Activated naive CD8-positive, alpha-beta T cell treated with anti-CD3 and anti-CD28 coated beads, Interleukin-2, amount 10 ng/mL, durations not matched to agents 7 days and 5 days (primary cell): ENCODE data around the gene SLN. TPM values are rescaled to one million over a fixed set of nuclear protein-coding genes. Genes with fewer than 3 reads are reported as not detected.

Source experiments
- ATAC-seq: fragments of 150-1000 bp; cut with Tn5 transposase; one replicate; pipeline ENCODE4 v1.10.0; 2021; ENCODE audit warnings: low read depth, moderate library complexity
- POLR2A ChIA-PET: fragments of 350-600 bp; sonication (Branson Sonifier 250); formaldehyde crosslinking; loops from one replicate; lab custom pipeline; 2021; ENCODE audit warnings: antibody characterized with exemption; lab: Charles Lee
- DNase-seq: peaks from one replicate; pipeline ENCODE4 v3.0.0; 2021
- H3K27ac Mint-ChIP-seq: one replicate; pipeline ENCODE4 v1.8.0; 2022; ENCODE audit warnings: mild to moderate bottlenecking, mixed read lengths
- H3K27me3 Mint-ChIP-seq: one replicate; pipeline ENCODE4 v1.8.0; 2022; ENCODE audit warnings: mild to moderate bottlenecking, moderate library complexity, mixed read lengths
- H3K36me3 Mint-ChIP-seq: one replicate; pipeline ENCODE4 v1.8.0; 2021; ENCODE audit warnings: mild to moderate bottlenecking, mixed read lengths
- H3K4me1 Mint-ChIP-seq: one replicate; pipeline ENCODE4 v1.8.0; 2021; ENCODE audit warnings: mixed read lengths
- H3K4me3 Mint-ChIP-seq: one replicate; pipeline ENCODE4 v1.8.0; 2022; ENCODE audit warnings: mild to moderate bottlenecking, moderate library complexity, mixed read lengths
- H3K9me3 Mint-ChIP-seq: one replicate; pipeline ENCODE4 v1.8.0; 2021; ENCODE audit warnings: mixed read lengths
- total RNA-seq, 2 experiments: library from RNA; stranded (reverse); gene quantifications; one replicate each; pipeline ENCODE4 v1.2.3, GENCODE V29; 2021

SLN gene
- total RNA-seq, 2 experiments from 2014 or later, result not detected

- Mint-ChIP-seq H3K9me3 (no peaks in the 10 kb centered on the region), H3K36me3 (no peaks in the 10 kb centered on the region), H3K4me1 (no peaks in the 10 kb centered on the region), H3K27ac (no peak overlapping the region), H3K27me3 (peaks cover 20% of the 10 kb centered on the region), H3K4me3 (no peak overlapping the region)
- ATAC-seq, result no peak
- no peak for DNase-seq
- POLR2A ChIA-PET, result no interaction called here
These were observed 44.8 kb downstream of the SLN start for GRCh38 chr11:107666911-107667613.

- no peak for ATAC-seq
- Mint-ChIP-seq H3K9me3 (no peaks in the 10 kb centered on the region), H3K27ac (no peak overlapping the region), H3K36me3 (no peaks in the 10 kb centered on the region), H3K4me1 (no peaks in the 10 kb centered on the region), H3K27me3 (peaks cover 22% of the 10 kb centered on the region), H3K4me3 (no peak overlapping the region)
- POLR2A ChIA-PET, result no interaction called here
- no peak for DNase-seq
These were observed 46.8 kb downstream of the SLN start for GRCh38 chr11:107665018-107665417.

DNA sequence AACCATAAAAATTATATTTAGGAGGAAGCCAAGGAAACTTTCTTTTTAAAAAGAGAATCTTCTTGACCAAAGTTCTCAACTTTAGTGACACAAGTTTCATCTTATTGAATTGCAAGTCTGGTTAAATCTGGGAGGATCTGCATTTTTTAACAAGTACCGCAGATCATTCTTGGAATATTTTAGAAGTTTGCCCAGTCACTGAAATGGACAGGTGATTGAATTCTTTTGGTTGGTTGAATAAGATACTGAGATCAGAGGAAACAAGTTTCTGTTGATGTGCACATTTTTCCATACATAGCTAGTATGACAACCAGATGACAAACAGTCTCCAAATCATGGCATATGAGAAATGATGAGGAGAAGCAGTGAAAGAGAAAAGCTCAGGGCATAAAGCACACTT lies 50.2 kb downstream of the SLN start:
- Mint-ChIP-seq H3K36me3 (no peaks in the 10 kb centered on the region), H3K9me3 (no peaks in the 10 kb centered on the region), H3K27me3 (peaks cover 18% of the 10 kb centered on the region), H3K4me1 (no peaks in the 10 kb centered on the region), H3K27ac (no peak overlapping the region), H3K4me3 (no peak overlapping the region)
- ATAC-seq, result no peak
- DNase-seq, result no peak
- POLR2A ChIA-PET, result no interaction called here

DNA sequence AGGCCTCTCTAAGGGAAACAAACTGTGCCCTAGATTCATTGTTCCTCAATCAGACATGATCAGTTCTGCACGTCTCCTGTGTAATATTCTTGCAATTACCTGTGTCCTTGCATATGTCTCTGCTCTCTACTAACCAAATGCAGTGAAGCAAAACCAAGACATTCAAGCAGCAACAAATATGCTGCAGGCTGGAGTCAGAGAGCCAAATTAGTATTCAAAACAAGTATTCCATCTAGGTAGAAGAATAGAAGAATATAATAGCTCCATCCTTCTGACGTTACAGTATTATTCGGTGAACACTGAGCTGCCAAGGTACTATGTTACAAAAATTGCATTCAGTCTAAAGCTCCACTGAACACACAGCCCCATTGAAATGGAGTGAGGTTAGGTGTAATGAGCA lies 51.8 kb downstream of the SLN start:
- Mint-ChIP-seq H3K27me3 (peaks cover 23% of the 10 kb centered on the region), H3K36me3 (no peaks in the 10 kb centered on the region), H3K4me1 (no peaks in the 10 kb centered on the region), H3K9me3 (no peaks in the 10 kb centered on the region), H3K4me3 (no peak overlapping the region), H3K27ac (no peak overlapping the region)
- ATAC-seq, result no peak
- POLR2A ChIA-PET, result no interaction called here
- DNase-seq, result no peak

DNA sequence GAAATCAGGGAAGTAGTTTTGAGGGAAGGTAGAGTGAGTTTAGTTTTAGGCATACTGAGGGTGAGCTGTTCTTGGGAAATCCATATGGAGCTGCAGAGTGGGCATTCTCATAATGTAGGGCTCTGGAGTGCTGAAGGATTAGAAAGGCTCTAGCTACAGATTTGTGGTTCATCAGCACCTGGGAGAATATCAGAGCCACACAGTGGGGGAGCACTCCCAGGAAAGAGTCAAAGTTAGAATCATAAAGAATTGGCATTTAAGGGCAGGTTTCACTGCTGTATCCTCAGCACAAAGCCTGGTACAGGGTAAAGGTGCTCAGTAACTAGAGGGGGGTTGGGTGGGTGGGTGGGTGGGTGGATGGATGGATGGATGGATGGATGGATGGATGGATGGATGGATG lies 52.5 kb downstream of the SLN start:
- no peak overlapping the region for H3K27ac Mint-ChIP-seq
- DNase-seq, result no peak
- H3K4me3 Mint-ChIP-seq, result no peak overlapping the region
- H3K9me3 Mint-ChIP-seq, result no peaks in the 10 kb centered on the region
- no peaks in the 10 kb centered on the region for H3K36me3 Mint-ChIP-seq
- POLR2A ChIA-PET, result no interaction called here
- no peaks in the 10 kb centered on the region for H3K4me1 Mint-ChIP-seq
- H3K27me3 Mint-ChIP-seq, result peaks cover 21% of the 10 kb centered on the region
- ATAC-seq, result no peak

Other genes with a start within 250 kb of the SLN start
- gene ALKBH8, start 146.3 kb downstream of the SLN start, total RNA-seq, result 10 to 100 TPM; 10.5 to 12.6 TPM
- not detected for gene ELMOD1, start 120.9 kb downstream of the SLN start, total RNA-seq
- 1 to 10 TPM; 4.7 to 5.3 TPM for gene SLC35F2, start 146.7 kb upstream of the SLN start, total RNA-seq
- gene RAB39A, start 216.4 kb upstream of the SLN start, total RNA-seq, result under 1 TPM in 1 of 2 experiments, not detected in 1; 0.43 TPM